Osteoblast (primary cell): ENCODE results near the gene CRYBB2. TPM values are rescaled to one million over a fixed set of nuclear protein-coding genes. Genes with fewer than 3 reads are reported as not detected.
"Not testable (repeated sequence)": the region's sequence is repeated elsewhere in the genome, so short reads cannot be mapped to it uniquely, and the experiment has no call there.

Experiments used
- DNase-seq: peaks from one replicate; pipeline ENCODE4 v3.0.0; 2011; ENCODE audit warnings: low spot score, mixed read lengths; ENCODE audit not compliant: insufficient read length; ENCODE audit errors: missing footprints
- H2AFZ ChIP-seq: 2 replicates; pipeline ENCODE4 v1.6.0; 2011; ENCODE audit warnings: mild to moderate bottlenecking, low read length
- H3K27ac ChIP-seq: 2 replicates; pipeline ENCODE4 v1.5.1; 2011; ENCODE audit warnings: mild to moderate bottlenecking, low read depth, low read length, moderate library complexity
- H3K27me3 ChIP-seq: 2 replicates; pipeline ENCODE4 v1.6.0; 2012; ENCODE audit warnings: mild to moderate bottlenecking, control low read depth, inconsistent platforms, low read length, moderate library complexity; ENCODE audit not compliant: insufficient read depth
- H3K36me3 ChIP-seq: 2 replicates; pipeline ENCODE4 v1.5.1; 2011; ENCODE audit warnings: mild to moderate bottlenecking, low read length, control low read depth, moderate library complexity; ENCODE audit not compliant: insufficient read depth
- H3K4me1 ChIP-seq: 2 replicates; pipeline ENCODE4 v1.5.1; 2011; ENCODE audit warnings: mild to moderate bottlenecking, low read length, control low read depth, moderate library complexity; ENCODE audit not compliant: insufficient read depth
- H3K4me2 ChIP-seq: 2 replicates; pipeline ENCODE4 v1.6.0; 2011; ENCODE audit warnings: mild to moderate bottlenecking, low read length; ENCODE audit not compliant: insufficient read depth
- H3K4me3 ChIP-seq: fragments of 200-600 bp; sonication (generic); 3 replicates; pipeline ENCODE4 v1.5.1; 2012; ENCODE audit warnings: mild to moderate bottlenecking, low read length, inconsistent platforms; ENCODE audit not compliant: insufficient read depth
- H3K79me2 ChIP-seq: 2 replicates; pipeline ENCODE4 v1.6.0; 2012; ENCODE audit warnings: mild to moderate bottlenecking, low read length, control low read depth, inconsistent platforms; ENCODE audit not compliant: insufficient read depth
- H3K9me3 ChIP-seq: 2 replicates; pipeline ENCODE4 v1.5.1; 2011; ENCODE audit warnings: low read depth, low read length, control low read depth
- H4K20me1 ChIP-seq: 2 replicates; pipeline ENCODE4 v1.6.0; 2012; ENCODE audit warnings: mild to moderate bottlenecking, low read length, control low read depth; ENCODE audit not compliant: insufficient read depth
- total RNA-seq: library from RNA; depleted of rRNA; stranded (reverse); fragments of >200 nt; gene quantifications from 2 replicates; pipeline ENCODE4 v1.2.3, GENCODE V29; 2012
- TF ChIP-seq, protein P1 (sequence below): IDR thresholded peaks from 2 replicates; pipeline ENCODE4 v1.5.1; 2011; ENCODE audit warnings: mild to moderate bottlenecking, low read depth, low read length, moderate library complexity; ENCODE audit errors: extremely low read depth

CRYBB2 gene
- total RNA-seq, 1 donor, result not detected

DNA sequence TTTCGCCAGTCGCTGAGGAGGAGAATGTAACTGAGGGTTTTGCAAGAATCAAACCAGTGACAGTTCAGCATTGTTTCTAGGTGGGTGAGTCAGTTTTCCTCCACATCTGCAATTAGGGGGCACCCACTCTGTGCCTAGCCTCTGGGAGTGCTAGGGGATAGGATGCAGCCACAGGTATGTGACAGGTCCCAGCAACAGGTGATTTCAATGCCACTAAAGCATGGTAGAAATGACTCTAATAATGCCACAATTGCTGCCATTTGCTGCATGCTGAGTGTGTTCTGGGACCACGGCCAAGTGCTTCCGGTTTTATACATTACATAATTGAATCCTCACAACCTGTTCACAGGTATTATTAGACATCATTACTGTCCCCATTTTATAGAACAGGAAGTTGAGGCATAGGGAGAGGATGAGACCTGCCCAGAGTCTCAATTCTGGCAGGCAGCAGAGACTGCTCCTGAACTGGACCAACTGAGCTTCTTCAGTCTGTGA, 556 bp downstream of the CRYBB2 start:
- no peaks in the 10 kb centered on the region for H3K9me3 ChIP-seq
- no peak overlapping the region for H3K4me3 ChIP-seq
- DNase-seq, result no peak
- no peaks in the 10 kb centered on the region for H3K79me2 ChIP-seq
- H3K36me3 ChIP-seq, result no peaks in the 10 kb centered on the region
- no peaks in the 10 kb centered on the region for H3K4me1 ChIP-seq
- H2AFZ ChIP-seq, result no peak overlapping the region
- H3K27ac ChIP-seq, result no peak overlapping the region
- peaks cover 12% of the 10 kb centered on the region for H3K27me3 ChIP-seq
- H4K20me1 ChIP-seq, result no peaks in the 10 kb centered on the region
- no peak overlapping the region for H3K4me2 ChIP-seq
- TF ChIP-seq, protein P1, sequence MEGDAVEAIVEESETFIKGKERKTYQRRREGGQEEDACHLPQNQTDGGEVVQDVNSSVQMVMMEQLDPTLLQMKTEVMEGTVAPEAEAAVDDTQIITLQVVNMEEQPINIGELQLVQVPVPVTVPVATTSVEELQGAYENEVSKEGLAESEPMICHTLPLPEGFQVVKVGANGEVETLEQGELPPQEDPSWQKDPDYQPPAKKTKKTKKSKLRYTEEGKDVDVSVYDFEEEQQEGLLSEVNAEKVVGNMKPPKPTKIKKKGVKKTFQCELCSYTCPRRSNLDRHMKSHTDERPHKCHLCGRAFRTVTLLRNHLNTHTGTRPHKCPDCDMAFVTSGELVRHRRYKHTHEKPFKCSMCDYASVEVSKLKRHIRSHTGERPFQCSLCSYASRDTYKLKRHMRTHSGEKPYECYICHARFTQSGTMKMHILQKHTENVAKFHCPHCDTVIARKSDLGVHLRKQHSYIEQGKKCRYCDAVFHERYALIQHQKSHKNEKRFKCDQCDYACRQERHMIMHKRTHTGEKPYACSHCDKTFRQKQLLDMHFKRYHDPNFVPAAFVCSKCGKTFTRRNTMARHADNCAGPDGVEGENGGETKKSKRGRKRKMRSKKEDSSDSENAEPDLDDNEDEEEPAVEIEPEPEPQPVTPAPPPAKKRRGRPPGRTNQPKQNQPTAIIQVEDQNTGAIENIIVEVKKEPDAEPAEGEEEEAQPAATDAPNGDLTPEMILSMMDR, result no peak

DNA sequence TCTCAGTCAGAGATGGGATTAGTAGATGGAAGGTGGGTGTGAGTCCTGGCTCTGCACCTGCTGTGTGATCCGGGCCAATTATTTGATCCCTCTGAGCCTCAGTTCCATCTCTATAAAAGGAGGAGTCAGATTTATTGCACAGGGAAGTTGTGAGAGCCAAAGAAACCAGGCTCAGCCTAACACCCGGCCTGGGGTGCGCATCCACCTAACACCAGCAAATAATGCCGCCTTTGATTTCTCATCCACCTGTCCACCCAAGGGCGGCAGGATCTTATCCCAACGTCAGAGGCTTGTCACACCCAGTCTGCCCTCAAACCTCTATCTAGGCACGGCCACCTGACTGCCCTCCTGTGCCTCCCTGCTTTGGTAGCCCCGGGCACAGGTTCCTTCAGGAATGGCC, 2.4 kb downstream of the CRYBB2 start:
- peaks cover 15% of the 10 kb centered on the region for H3K27me3 ChIP-seq

DNA sequence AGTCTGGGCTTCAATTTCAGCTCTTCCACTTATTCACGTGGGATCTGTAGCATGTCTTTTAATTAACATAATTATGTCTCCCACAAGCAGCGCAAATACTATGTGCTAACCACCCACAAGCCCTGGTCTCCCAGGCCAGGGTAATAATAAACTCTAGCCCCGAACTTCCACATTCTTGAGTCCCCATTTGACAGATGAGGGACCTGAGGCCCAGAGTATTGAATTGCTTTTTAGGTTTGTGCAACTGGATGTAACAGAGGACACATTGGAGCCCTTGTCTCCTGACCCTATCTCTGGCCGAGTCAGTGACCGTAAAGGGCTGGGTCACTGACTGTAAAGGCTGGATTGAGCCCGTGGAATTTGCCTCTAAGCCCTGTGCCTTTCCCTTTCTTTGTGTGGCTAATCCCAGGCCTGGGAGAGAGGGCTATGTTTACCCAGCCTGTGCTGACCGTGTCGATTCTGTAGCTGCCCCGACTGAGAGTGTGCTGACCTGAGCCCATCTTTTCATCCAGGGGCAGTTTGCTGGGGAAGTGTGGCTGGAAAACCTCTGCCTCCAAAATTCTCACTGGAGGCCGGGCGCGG, 3.9 kb downstream of the CRYBB2 start:
- no peak overlapping the region for H3K27ac ChIP-seq
- no peak overlapping the region for H3K4me2 ChIP-seq
- TF ChIP-seq, protein P1, result no peak
- H4K20me1 ChIP-seq, result no peaks in the 10 kb centered on the region
- H3K27me3 ChIP-seq, result peaks cover 15% of the 10 kb centered on the region
- H2AFZ ChIP-seq, result no peak overlapping the region
- H3K9me3 ChIP-seq, result no peaks in the 10 kb centered on the region
- DNase-seq, result no peak
- no peaks in the 10 kb centered on the region for H3K4me1 ChIP-seq
- no peaks in the 10 kb centered on the region for H3K36me3 ChIP-seq
- H3K4me3 ChIP-seq, result no peak overlapping the region
- H3K79me2 ChIP-seq, result no peaks in the 10 kb centered on the region

More for the DNA sequence above, 2.4 kb downstream of the CRYBB2 start:
- Histone ChIP-seq H3K27ac (no peak overlapping the region), H2AFZ (no peak overlapping the region), H3K4me2 (no peak overlapping the region), H3K36me3 (no peaks in the 10 kb centered on the region), H3K4me1 (no peaks in the 10 kb centered on the region), H4K20me1 (no peaks in the 10 kb centered on the region), H3K4me3 (no peak overlapping the region), H3K79me2 (no peaks in the 10 kb centered on the region), H3K9me3 (no peaks in the 10 kb centered on the region)
- TF ChIP-seq, protein P1, result no peak
- no peak for DNase-seq

DNA sequence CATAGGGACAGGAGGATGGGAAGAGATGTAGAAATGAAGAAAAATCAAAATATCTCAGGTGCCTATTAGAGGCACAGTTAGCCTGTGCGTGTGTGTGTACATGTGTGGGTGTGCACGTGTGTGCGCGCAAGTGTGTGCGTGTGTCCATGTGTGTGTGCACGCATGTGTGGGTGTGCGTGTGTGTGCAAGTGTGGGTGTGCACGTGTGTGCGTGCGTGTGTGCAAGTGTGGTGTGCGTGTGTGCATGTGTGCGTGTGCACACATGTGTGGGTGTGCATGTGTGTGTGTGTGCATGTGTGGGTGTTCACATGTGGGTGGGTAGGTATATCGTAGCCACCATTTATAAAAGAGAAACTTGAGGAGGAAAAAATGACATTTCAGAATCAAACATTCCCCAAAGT, 9.4 kb downstream of the CRYBB2 start:
- Histone ChIP-seq H3K4me1 (no peaks in the 10 kb centered on the region), H3K4me3 (no peak overlapping the region), H3K79me2 (no peaks in the 10 kb centered on the region), H3K9me3 (no peaks in the 10 kb centered on the region), H4K20me1 (no peaks in the 10 kb centered on the region), H3K36me3 (no peaks in the 10 kb centered on the region), H3K27ac (no peak overlapping the region), H3K27me3 (peaks cover 8% of the 10 kb centered on the region), H3K4me2 (no peak overlapping the region), H2AFZ (no peak overlapping the region)
- TF ChIP-seq, protein P1, result no peak
- DNase-seq, result no peak

DNA sequence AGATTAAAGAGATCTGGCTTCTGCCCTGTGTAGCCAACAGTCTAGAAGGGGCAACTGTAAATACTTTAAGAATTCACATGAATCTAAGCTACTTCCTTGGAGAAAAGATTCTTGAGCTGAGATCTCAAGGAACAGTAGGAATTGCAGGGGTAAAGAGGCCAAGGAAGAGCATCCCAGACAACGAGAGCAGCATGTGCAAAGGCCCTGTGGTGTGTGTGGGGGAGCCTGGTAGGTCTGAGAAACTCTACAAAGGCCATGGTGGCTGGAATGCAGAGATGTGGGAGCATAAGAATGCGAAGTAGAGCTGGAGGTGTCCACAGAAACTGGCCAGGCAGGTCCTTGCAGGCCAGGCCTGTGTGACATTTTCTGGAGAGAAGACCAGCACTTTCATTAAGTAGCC, 11.3 kb downstream of the CRYBB2 start:
- not testable (repeated sequence) for H3K27ac ChIP-seq, DNase-seq

More for the DNA sequence above, 11.3 kb downstream of the CRYBB2 start:
- not testable (repeated sequence) for H3K4me3 ChIP-seq, H2AFZ ChIP-seq, H3K4me1 ChIP-seq, H3K4me2 ChIP-seq, H3K9me3 ChIP-seq, H3K79me2 ChIP-seq, H4K20me1 ChIP-seq, H3K27me3 ChIP-seq, H3K36me3 ChIP-seq
